ENCODE measurements around the gene MAU2. TPM values are rescaled to one million over a fixed set of nuclear protein-coding genes. Genes with fewer than 3 reads are reported as not detected.
"Not testable (repeated sequence)": the region's sequence is repeated elsewhere in the genome, so short reads cannot be mapped to it uniquely, and the experiment has no call there.

The MAU2 gene
- total RNA-seq, 1 experiment from 2014 or later = 38.0 TPM

- POLR2A ChIA-PET = no interaction called here
- no TSS peak for BruUV-seq (replicated peaks)
- CTCF ChIA-PET = no interaction called here
- in situ Hi-C loops (cut with HindIII; ENCODE audit: low pct_unique_long_range_greater_than_20kb, low sequenced_read_pairs) = no loop called here
- H3K4me3 ChIP-seq (ENCODE audit: low read depth in 2 of 2, low read length in 2 of 2) = peak overlapping the region; percentile 88 to 91
- H3K9me3 ChIP-seq (ENCODE audit: control insufficient read depth, insufficient read depth, low read depth, low read length) = no peaks in the 10 kb centered on the region
- ATAC-seq = no peak
- no peak for TF ChIP-seq SIN3A (IDR thresholded peaks at IDR 0.05; ENCODE audit: borderline replicate concordance, insufficient read depth, low read depth, low read length)
- no peak for TF ChIP-seq CTCF (IDR thresholded peaks at IDR 0.05)
- no peak for TF ChIP-seq REST (IDR thresholded peaks at IDR 0.05; ENCODE audit: insufficient read depth in 1 of 2, low read depth in 2 of 2, low read length in 1 of 2)
- H3K27ac ChIP-seq (ENCODE audit: low read length) = peak overlapping the region; percentile 93
- DNase-seq (ENCODE audit: low read depth, low spot score) = no peak
- H3K4me1 ChIP-seq (ENCODE audit: control insufficient read depth, insufficient read depth, low read length) = peaks cover 5% of the 10 kb centered on the region
- intact Hi-C loops (cut with micrococcal nuclease; ENCODE audit: unreplicated experiment) = no loop called here
- no peaks in the 10 kb centered on the region for H3K27me3 ChIP-seq (ENCODE audit: control insufficient read depth, insufficient read depth, low read length)
- peaks cover 3% of the 10 kb centered on the region; the same call in 1 of the 2 replicates for H3K36me3 ChIP-seq (ENCODE audit: control insufficient read depth, insufficient read depth, low read length)
These were observed 66.5 kb downstream of the MAU2 start for GRCh38 chr19:19387108-19387507.

- Histone ChIP-seq H3K27me3 (ENCODE audit: control insufficient read depth, insufficient read depth, low read length) (no peaks in the 10 kb centered on the region), H3K27ac (ENCODE audit: low read length) (peak overlapping the region; percentile 39; the same call in 1 of the 2 replicates), H3K4me3 (ENCODE audit: low read depth in 2 of 2, low read length in 2 of 2) (no peak overlapping the region), H3K9me3 (ENCODE audit: control insufficient read depth, insufficient read depth, low read depth, low read length) (no peaks in the 10 kb centered on the region), H3K4me1 (ENCODE audit: control insufficient read depth, insufficient read depth, low read length) (peaks cover 5% of the 10 kb centered on the region), H3K36me3 (ENCODE audit: control insufficient read depth, insufficient read depth, low read length) (peaks cover 3% of the 10 kb centered on the region; the same call in 1 of the 2 replicates)
- TF ChIP-seq TCF7L2 (IDR thresholded peaks at IDR 0.05; ENCODE audit: low read depth, low read length) = no peak
- TF ChIP-seq REST (IDR thresholded peaks at IDR 0.05; ENCODE audit: insufficient read depth in 1 of 2, low read depth in 2 of 2, low read length in 1 of 2) = no peak
- no peak for TF ChIP-seq CTCF (IDR thresholded peaks at IDR 0.05)
- TF ChIP-seq POLR2AphosphoS5 (IDR thresholded peaks at IDR 0.05; ENCODE audit: low read depth, low read length) = no peak
- TF ChIP-seq SIN3A (IDR thresholded peaks at IDR 0.05; ENCODE audit: borderline replicate concordance, insufficient read depth, low read depth, low read length) = no peak
- in situ Hi-C loops (cut with HindIII; ENCODE audit: low pct_unique_long_range_greater_than_20kb, low sequenced_read_pairs) = no loop called here
- intact Hi-C loops (cut with micrococcal nuclease; ENCODE audit: unreplicated experiment) = no loop called here
- TSS peak; percentile 48 for BruUV-seq (replicated peaks)
- POLR2A ChIA-PET = interaction anchor here (1.1 kb wide), 1 partner anchor 16 kb away, joined by 3 read pairs; the partner anchor contains the start of gene GATAD2A
- CTCF ChIA-PET = no interaction called here
- ATAC-seq (no peak), DNase-seq (ENCODE audit: low read depth, low spot score) (no peak)
These were observed 68.2 kb downstream of the MAU2 start for GRCh38 chr19:19388568-19389555.

GRCh38 chr19:19389683-19390082, 69.1 kb downstream of the MAU2 start:
- H3K4me1 ChIP-seq (ENCODE audit: control insufficient read depth, insufficient read depth, low read length); H3K27me3 ChIP-seq (ENCODE audit: control insufficient read depth, insufficient read depth, low read length); BruUV-seq (replicated peaks); H3K9me3 ChIP-seq (ENCODE audit: control insufficient read depth, insufficient read depth, low read depth, low read length); H3K27ac ChIP-seq (ENCODE audit: low read length); CTCF ChIA-PET; intact Hi-C loops (cut with micrococcal nuclease; ENCODE audit: unreplicated experiment); in situ Hi-C loops (cut with HindIII; ENCODE audit: low pct_unique_long_range_greater_than_20kb, low sequenced_read_pairs); ATAC-seq; POLR2A ChIA-PET; H3K36me3 ChIP-seq (ENCODE audit: control insufficient read depth, insufficient read depth, low read length); H3K4me3 ChIP-seq (ENCODE audit: low read depth in 2 of 2, low read length in 2 of 2); DNase-seq (ENCODE audit: low read depth, low spot score): not testable (repeated sequence)
